Astrocyte (in vitro differentiated cells and primary cell): ENCODE measurements around the gene LRTM2. TPM values are rescaled to one million over a fixed set of nuclear protein-coding genes. Genes with fewer than 3 reads are reported as not detected.

ENCODE experiments used
- DNase-seq: peaks from one replicate; pipeline ENCODE4 v3.0.0-alpha.2; 2010; ENCODE audit warnings: low read depth
- FAIRE-seq: peaks from 2 replicates; lab custom pipeline; 2011; peaks lifted over from hg19 to GRCh38; lab: Jason Lieb, UNC
- H2AFZ ChIP-seq: 2 replicates; pipeline ENCODE4 v1.6.0; 2012; ENCODE audit warnings: low read depth, low read length, inconsistent platforms
- H3K27ac ChIP-seq: 2 replicates; pipeline ENCODE4 v1.5.1; 2011; ENCODE audit warnings: low read depth, low read length, inconsistent platforms
- H3K27me3 ChIP-seq: 2 replicates; pipeline ENCODE4 v1.6.0; 2011; ENCODE audit warnings: low read length, inconsistent platforms; ENCODE audit not compliant: insufficient read depth
- H3K36me3 ChIP-seq: 2 replicates; pipeline ENCODE4 v1.5.1; 2011; ENCODE audit warnings: low read length, inconsistent platforms; ENCODE audit not compliant: insufficient read depth
- H3K4me1 ChIP-seq: 2 replicates; pipeline ENCODE4 v1.5.1; 2011; ENCODE audit warnings: low read length, inconsistent platforms; ENCODE audit not compliant: insufficient read depth
- H3K4me2 ChIP-seq: 2 replicates; pipeline ENCODE4 v1.6.0; 2012; ENCODE audit warnings: low read length, inconsistent platforms
- H3K4me3 ChIP-seq: 2 replicates; pipeline ENCODE4 v1.5.1; 2011; ENCODE audit warnings: low read depth, mild to moderate bottlenecking, low read length, inconsistent platforms; ENCODE audit not compliant: insufficient read depth
- H3K79me2 ChIP-seq: 2 replicates; pipeline ENCODE4 v1.6.0; 2012; ENCODE audit warnings: mild to moderate bottlenecking, low read length, inconsistent platforms; ENCODE audit not compliant: insufficient read depth
- H3K9ac ChIP-seq: 2 replicates; pipeline ENCODE4 v1.6.0; 2012; ENCODE audit warnings: mild to moderate bottlenecking, low read length, inconsistent platforms
- H3K9me3 ChIP-seq: 2 replicates; pipeline ENCODE4 v1.5.1; 2012; ENCODE audit warnings: low read depth, mild to moderate bottlenecking, low read length, inconsistent platforms; ENCODE audit not compliant: insufficient read depth
- H4K20me1 ChIP-seq: 2 replicates; pipeline ENCODE4 v1.6.0; 2012; ENCODE audit warnings: low read length, inconsistent platforms; ENCODE audit not compliant: insufficient read depth
- H3K27ac Mint-ChIP-seq: one replicate; pipeline ENCODE4 v1.8.0; 2021; ENCODE audit warnings: mild to moderate bottlenecking, mixed read lengths; ENCODE audit not compliant: unreplicated experiment
- H3K27me3 Mint-ChIP-seq: one replicate; pipeline ENCODE4 v1.8.0; 2021; ENCODE audit warnings: low read depth, mixed read lengths; ENCODE audit not compliant: unreplicated experiment
- H3K36me3 Mint-ChIP-seq: one replicate; pipeline ENCODE4 v1.8.0; 2021; ENCODE audit warnings: low read depth, mixed read lengths; ENCODE audit not compliant: unreplicated experiment
- H3K4me1 Mint-ChIP-seq: one replicate; pipeline ENCODE4 v1.8.0; 2021; ENCODE audit warnings: low read depth, mixed read lengths; ENCODE audit not compliant: unreplicated experiment
- H3K4me3 Mint-ChIP-seq: one replicate; pipeline ENCODE4 v1.8.0; 2021; ENCODE audit warnings: mild to moderate bottlenecking, moderate library complexity, mixed read lengths; ENCODE audit not compliant: unreplicated experiment
- H3K9me3 Mint-ChIP-seq: one replicate; pipeline ENCODE4 v1.8.0; 2021; ENCODE audit warnings: mild to moderate bottlenecking, mixed read lengths; ENCODE audit not compliant: unreplicated experiment
- EZH2 ChIP-seq: IDR thresholded peaks from 2 replicates; pipeline ENCODE4 v1.6.1; 2012; ENCODE audit warnings: mild to moderate bottlenecking, low read length, inconsistent platforms; ENCODE audit not compliant: insufficient read depth
- total RNA-seq: library from RNA; stranded (reverse); gene quantifications from 2 replicates; pipeline ENCODE4 v1.2.1, GENCODE V29; 2021
- TF ChIP-seq, protein P1 (sequence below): IDR thresholded peaks from 2 replicates; pipeline ENCODE4 v1.5.1; 2011; ENCODE audit warnings: low read depth, mild to moderate bottlenecking, inconsistent platforms, low read length, moderate library complexity; ENCODE audit not compliant: insufficient read depth

Gene LRTM2
- total RNA-seq, 1 donor from 2014 or later, result not detected

DNA sequence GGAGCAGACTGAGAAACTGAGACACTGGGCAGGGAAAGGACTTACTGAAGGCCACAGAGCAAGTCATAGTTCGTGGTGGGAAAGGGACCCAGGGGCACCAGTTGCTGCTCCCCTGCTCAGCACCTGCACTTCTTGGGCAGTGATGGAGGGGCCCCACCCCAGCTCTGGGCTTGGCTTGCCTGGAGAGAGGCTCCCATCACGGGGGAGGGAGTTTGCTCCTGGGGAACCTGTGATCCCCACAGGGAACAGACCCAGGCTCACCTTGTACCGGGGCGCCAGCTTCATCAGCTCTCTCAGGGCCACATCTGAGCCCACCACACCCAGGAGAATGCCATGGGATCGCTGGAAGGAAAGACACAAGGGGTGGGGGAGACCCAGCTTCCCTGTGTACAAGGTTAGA is 58.3 kb downstream of the LRTM2 start:
- no peak overlapping the region for H2AFZ ChIP-seq
- H3K9ac ChIP-seq, result no peak overlapping the region
- Mint-ChIP-seq H3K36me3 (no peaks in the 10 kb centered on the region), H3K27ac (no peak overlapping the region), H3K9me3 (peaks cover 3% of the 10 kb centered on the region), H3K4me1 (no peaks in the 10 kb centered on the region), H3K4me3 (no peak overlapping the region), H3K27me3 (peaks cover 62% of the 10 kb centered on the region)
- H3K4me3 ChIP-seq, result no peak overlapping the region
- no peaks in the 10 kb centered on the region for H4K20me1 ChIP-seq
- no peak overlapping the region for H3K4me2 ChIP-seq
- no peak overlapping the region for H3K27ac ChIP-seq
- FAIRE-seq (no peak), DNase-seq (no peak)
- H3K27me3 ChIP-seq, result peaks cover 21% of the 10 kb centered on the region
- no peaks in the 10 kb centered on the region for H3K4me1 ChIP-seq
- no peaks in the 10 kb centered on the region for H3K9me3 ChIP-seq
- no peaks in the 10 kb centered on the region for H3K36me3 ChIP-seq
- no peaks in the 10 kb centered on the region for H3K79me2 ChIP-seq
- no peak for TF ChIP-seq EZH2
- TF ChIP-seq, protein P1, sequence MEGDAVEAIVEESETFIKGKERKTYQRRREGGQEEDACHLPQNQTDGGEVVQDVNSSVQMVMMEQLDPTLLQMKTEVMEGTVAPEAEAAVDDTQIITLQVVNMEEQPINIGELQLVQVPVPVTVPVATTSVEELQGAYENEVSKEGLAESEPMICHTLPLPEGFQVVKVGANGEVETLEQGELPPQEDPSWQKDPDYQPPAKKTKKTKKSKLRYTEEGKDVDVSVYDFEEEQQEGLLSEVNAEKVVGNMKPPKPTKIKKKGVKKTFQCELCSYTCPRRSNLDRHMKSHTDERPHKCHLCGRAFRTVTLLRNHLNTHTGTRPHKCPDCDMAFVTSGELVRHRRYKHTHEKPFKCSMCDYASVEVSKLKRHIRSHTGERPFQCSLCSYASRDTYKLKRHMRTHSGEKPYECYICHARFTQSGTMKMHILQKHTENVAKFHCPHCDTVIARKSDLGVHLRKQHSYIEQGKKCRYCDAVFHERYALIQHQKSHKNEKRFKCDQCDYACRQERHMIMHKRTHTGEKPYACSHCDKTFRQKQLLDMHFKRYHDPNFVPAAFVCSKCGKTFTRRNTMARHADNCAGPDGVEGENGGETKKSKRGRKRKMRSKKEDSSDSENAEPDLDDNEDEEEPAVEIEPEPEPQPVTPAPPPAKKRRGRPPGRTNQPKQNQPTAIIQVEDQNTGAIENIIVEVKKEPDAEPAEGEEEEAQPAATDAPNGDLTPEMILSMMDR, result no peak

DNA sequence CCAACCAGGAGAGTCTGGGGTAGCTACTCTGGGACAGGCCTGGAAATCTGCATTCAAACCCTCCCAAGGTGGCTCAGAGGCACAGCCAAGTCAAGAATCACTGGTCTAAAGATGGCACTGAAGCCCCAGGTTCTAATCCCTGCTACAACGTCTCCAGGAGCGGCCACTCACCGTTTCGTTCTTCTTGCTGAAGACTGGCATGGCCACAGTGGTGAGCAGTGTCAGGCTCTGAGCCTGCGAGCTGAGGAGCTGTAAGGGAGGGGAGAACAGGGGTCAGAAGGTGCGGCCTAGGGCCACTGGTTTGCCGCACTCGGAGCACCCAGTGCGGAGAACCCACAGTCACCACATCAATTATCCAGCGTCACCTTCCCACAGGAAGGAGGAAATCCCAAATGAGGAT is 59.3 kb downstream of the LRTM2 start:
- no peaks in the 10 kb centered on the region for H3K4me1 Mint-ChIP-seq
- no peaks in the 10 kb centered on the region for H3K36me3 Mint-ChIP-seq
- Histone ChIP-seq H3K4me3 (no peak overlapping the region), H3K9ac (no peak overlapping the region), H3K27ac (no peak overlapping the region), H3K9me3 (no peaks in the 10 kb centered on the region), H3K4me2 (no peak overlapping the region), H3K4me1 (no peaks in the 10 kb centered on the region), H4K20me1 (no peaks in the 10 kb centered on the region), H3K27me3 (peaks cover 18% of the 10 kb centered on the region), H2AFZ (no peak overlapping the region), H3K79me2 (no peaks in the 10 kb centered on the region), H3K36me3 (no peaks in the 10 kb centered on the region)
- DNase-seq (no peak), FAIRE-seq (no peak)
- H3K4me3 Mint-ChIP-seq, result no peak overlapping the region
- H3K27ac Mint-ChIP-seq, result no peak overlapping the region
- peaks cover 60% of the 10 kb centered on the region for H3K27me3 Mint-ChIP-seq
- H3K9me3 Mint-ChIP-seq, result peaks cover 3% of the 10 kb centered on the region
- no peak for TF ChIP-seq EZH2
- TF ChIP-seq, protein P1, result no peak

DNA sequence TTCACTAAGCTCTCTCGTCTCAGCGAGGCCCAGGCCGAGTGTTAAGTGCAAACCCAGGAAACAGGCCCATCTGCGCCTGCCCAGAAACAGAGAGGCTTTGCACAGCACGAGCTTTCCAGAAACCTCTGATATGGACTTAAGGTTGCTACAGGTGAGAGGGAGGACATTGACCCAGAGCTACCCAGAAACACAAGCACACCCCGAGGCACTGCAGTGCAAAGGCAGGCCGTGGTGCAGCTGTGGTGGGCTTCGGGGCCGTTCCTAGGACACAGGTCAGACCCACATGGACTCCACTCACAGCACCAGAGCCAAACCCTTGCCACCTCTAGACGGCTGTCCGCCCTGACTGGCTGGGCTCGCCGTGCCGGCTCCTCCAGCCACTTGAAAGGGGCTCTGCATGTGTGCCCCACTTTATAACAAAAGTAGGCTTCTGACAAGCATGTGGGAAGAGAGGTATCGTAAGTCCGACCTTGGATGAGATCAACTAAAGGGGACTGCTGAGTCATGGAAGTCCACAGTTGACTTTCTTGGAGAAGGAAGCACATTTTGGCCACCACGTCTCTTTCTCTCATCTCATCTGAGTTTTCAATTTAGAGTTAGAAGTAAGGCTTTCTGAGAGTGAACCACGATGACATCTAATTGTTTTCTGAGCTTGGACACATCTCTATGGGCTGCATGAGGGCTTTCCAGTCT is 59.9 kb downstream of the LRTM2 start:
- Mint-ChIP-seq H3K27me3 (peaks cover 53% of the 10 kb centered on the region), H3K4me1 (no peaks in the 10 kb centered on the region), H3K4me3 (no peak overlapping the region), H3K9me3 (peaks cover 3% of the 10 kb centered on the region), H3K27ac (no peak overlapping the region), H3K36me3 (no peaks in the 10 kb centered on the region)
- FAIRE-seq (no peak), DNase-seq (no peak)
- Histone ChIP-seq H3K4me2 (no peak overlapping the region), H3K27me3 (peaks cover 13% of the 10 kb centered on the region), H4K20me1 (no peaks in the 10 kb centered on the region), H3K4me1 (no peaks in the 10 kb centered on the region), H3K9me3 (no peaks in the 10 kb centered on the region), H3K36me3 (no peaks in the 10 kb centered on the region), H2AFZ (no peak overlapping the region), H3K4me3 (no peak overlapping the region), H3K79me2 (no peaks in the 10 kb centered on the region), H3K27ac (no peak overlapping the region), H3K9ac (no peak overlapping the region)
- TF ChIP-seq, protein P1, result no peak
- TF ChIP-seq EZH2, result no peak
